ENCODE data around the gene KAT7. TPM values are rescaled to one million over a fixed set of nuclear protein-coding genes. Genes with fewer than 3 reads are reported as not detected.

The KAT7 gene
- total and polyA plus RNA-seq, 5 donors from 2014 or later: 37.0 to 207 (median 49.0) TPM

DNA sequence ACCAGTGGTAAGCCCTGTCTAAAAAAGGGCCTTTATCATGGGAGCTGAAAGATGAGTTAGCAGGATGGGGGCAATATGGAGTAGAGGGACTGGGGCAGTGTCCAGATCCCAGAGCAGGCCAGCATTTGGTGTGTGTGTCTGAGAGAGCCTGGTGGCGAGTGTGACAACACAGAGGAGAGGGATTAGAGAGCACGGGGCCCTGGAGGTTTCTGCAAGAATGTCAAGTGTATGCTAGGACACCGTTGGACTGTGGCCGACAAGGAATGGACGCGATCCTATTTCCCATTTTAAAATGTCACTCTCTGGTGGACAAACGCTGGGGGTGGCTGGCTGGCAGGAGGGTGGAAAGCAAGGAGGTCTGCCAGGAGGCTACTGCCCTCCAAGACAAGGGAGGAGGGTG is 47.0 kb downstream of the KAT7 start:
- Histone ChIP-seq H3K36me3 (ENCODE audit: control insufficient read depth, insufficient read depth, low read length) (peaks cover 32% of the 10 kb centered on the region), H3K9me3 (ENCODE audit: control insufficient read depth in 2 of 2, low read length in 2 of 2) (no peaks in the 10 kb centered on the region), H3K27ac (ENCODE audit: insufficient read depth, low read length, poor library complexity, severe bottlenecking) (no peak overlapping the region), H3K4me3 (ENCODE audit: low read depth, low read length) (no peak overlapping the region), H3K27me3 (ENCODE audit: control insufficient read depth, insufficient read depth, low read length) (no peaks in the 10 kb centered on the region), H3K4me1 (ENCODE audit: control insufficient read depth, insufficient read depth, low read length, poor library complexity, severe bottlenecking) (no peaks in the 10 kb centered on the region)
- ATAC-seq (ENCODE audit: low read depth in 2 of 2): no peak
- H3K9me3 Mint-ChIP-seq: no peaks in the 10 kb centered on the region
- H3K4me3 Mint-ChIP-seq: no peak overlapping the region
- no peaks in the 10 kb centered on the region for H3K27me3 Mint-ChIP-seq
- no peak for DNase-seq
- H3K4me1 Mint-ChIP-seq: peaks cover 0 to 15% (median 9%) of the 10 kb centered on the region in 4 donors
- H3K36me3 Mint-ChIP-seq: peaks cover 40% of the 10 kb centered on the region
- H3K27ac Mint-ChIP-seq: peak overlapping the region in 2 of 3 donors; percentile 6 to 69

DNA sequence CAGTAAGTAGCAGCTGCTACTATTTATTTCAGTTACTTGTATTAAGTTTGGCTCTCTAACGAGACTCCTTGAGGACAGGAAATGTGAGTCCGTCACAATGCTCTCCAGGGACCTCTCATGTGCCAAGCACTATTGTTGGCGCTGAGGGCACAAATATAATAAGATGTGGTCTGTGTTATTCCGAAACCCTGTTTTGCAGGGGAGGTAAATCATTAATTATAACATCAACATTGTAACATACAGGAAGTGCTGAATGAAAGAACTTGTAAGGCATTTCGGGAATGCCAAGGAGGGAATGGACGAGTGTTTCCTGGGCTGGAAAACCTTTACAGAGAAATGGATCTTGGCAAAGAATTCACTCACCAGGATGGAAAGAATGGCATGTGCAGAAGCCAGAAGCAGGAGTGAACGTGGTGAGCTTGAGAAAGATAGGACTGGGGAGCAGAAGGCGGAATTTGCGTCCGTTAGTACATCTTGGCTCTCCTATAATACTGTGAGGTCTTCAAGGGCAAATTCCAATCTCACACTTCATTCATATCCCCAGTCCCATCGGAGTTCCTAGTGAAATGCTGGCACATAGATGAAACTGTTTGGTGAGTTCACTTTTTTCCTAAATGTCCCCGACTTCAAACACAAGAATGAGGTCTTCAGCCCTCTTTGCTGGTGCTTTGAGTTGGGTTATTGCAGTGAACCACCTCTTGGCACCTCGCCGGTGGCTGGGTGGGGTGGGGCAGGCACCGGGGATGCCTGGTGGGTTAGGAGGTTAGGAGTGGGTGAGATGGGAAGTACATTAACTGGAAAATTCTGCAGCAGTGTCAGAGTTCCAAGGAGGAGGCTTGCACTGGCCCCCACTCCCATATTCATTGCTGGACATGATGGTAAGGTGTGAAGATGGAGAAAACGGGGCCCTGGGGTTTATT is 47.9 kb downstream of the KAT7 start:
- H3K9me3 ChIP-seq (ENCODE audit: control insufficient read depth in 2 of 2, low read length in 2 of 2): no peaks in the 10 kb centered on the region
- H3K27ac Mint-ChIP-seq: peak overlapping the region in 2 of 3 donors; percentile 6 to 15
- H3K4me3 ChIP-seq (ENCODE audit: low read depth, low read length): no peak overlapping the region
- DNase-seq (no peak), ATAC-seq (ENCODE audit: low read depth in 2 of 2) (no peak)
- no peaks in the 10 kb centered on the region for H3K27me3 ChIP-seq (ENCODE audit: control insufficient read depth, insufficient read depth, low read length)
- H3K36me3 ChIP-seq (ENCODE audit: control insufficient read depth, insufficient read depth, low read length): peaks cover 25% of the 10 kb centered on the region
- no peaks in the 10 kb centered on the region for H3K9me3 Mint-ChIP-seq
- no peaks in the 10 kb centered on the region for H3K4me1 ChIP-seq (ENCODE audit: control insufficient read depth, insufficient read depth, low read length, poor library complexity, severe bottlenecking)
- H3K27me3 Mint-ChIP-seq: no peaks in the 10 kb centered on the region
- peaks cover 0 to 15% (median 9%) of the 10 kb centered on the region in 4 donors for H3K4me1 Mint-ChIP-seq
- no peak overlapping the region for H3K27ac ChIP-seq (ENCODE audit: insufficient read depth, low read length, poor library complexity, severe bottlenecking)
- peaks cover 36% of the 10 kb centered on the region for H3K36me3 Mint-ChIP-seq
- H3K4me3 Mint-ChIP-seq: no peak overlapping the region

DNA sequence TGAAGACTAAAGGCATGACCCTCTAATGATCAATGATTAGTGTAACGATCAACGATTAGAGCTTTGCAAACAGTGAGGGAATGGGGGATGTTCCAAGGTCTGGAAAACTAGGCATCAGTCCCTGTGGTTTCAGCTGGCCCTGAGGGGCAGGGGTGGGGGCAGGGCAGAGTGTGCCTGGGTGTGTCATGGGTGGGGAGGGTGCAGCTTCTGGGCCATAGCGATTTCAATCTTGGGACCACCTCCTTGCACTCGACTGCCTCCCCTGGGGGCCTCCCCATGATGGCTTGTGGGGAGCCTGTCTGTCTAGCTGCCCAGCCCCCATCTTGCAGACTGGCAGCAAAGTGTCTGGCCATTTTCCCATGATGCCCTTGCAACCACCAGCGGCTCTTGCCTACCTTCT is 51.0 kb downstream of the KAT7 start:
- DNase-seq (no peak), ATAC-seq (ENCODE audit: low read depth in 2 of 2) (no peak)
- H3K9me3 ChIP-seq (ENCODE audit: control insufficient read depth in 2 of 2, low read length in 2 of 2): no peaks in the 10 kb centered on the region
- H3K4me3 Mint-ChIP-seq: no peak overlapping the region
- H3K27me3 ChIP-seq (ENCODE audit: control insufficient read depth, insufficient read depth, low read length): no peaks in the 10 kb centered on the region
- no peaks in the 10 kb centered on the region for H3K9me3 Mint-ChIP-seq
- H3K4me1 Mint-ChIP-seq: peaks cover 5 to 13% (median 9%) of the 10 kb centered on the region in 4 donors
- peaks cover 18% of the 10 kb centered on the region for H3K36me3 Mint-ChIP-seq
- H3K27me3 Mint-ChIP-seq: no peaks in the 10 kb centered on the region
- H3K27ac ChIP-seq (ENCODE audit: insufficient read depth, low read length, poor library complexity, severe bottlenecking): no peak overlapping the region
- no peaks in the 10 kb centered on the region for H3K4me1 ChIP-seq (ENCODE audit: control insufficient read depth, insufficient read depth, low read length, poor library complexity, severe bottlenecking)
- peaks cover 13% of the 10 kb centered on the region for H3K36me3 ChIP-seq (ENCODE audit: control insufficient read depth, insufficient read depth, low read length)
- H3K27ac Mint-ChIP-seq: peak overlapping the region in 1 of 3 donors; percentile 63
- H3K4me3 ChIP-seq (ENCODE audit: low read depth, low read length): no peak overlapping the region

DNA sequence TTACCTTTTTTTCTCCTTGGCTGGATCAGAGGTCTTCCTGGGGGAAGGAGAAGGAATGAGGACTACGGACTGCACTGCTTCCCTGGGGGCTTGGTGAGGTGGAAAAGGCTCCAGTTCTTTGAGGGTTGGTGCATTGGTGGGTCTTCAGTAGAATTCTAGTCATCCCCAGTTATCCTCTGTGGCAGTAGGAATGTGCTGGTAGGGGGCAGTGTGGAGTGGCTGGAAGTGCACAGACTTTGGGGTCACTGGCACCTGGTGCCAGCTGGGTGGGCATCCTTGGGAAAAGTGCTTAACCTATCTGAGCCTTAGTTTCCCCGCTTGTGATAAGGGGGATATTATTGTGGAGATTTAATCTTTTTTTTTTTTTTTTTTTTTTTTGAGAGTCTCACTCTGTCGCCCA is 53.1 kb downstream of the KAT7 start:
- DNase-seq: no peak
- H3K27me3 Mint-ChIP-seq: no peaks in the 10 kb centered on the region
- H3K9me3 Mint-ChIP-seq: no peaks in the 10 kb centered on the region
- Histone ChIP-seq H3K9me3 (ENCODE audit: control insufficient read depth in 2 of 2, low read length in 2 of 2) (no peaks in the 10 kb centered on the region), H3K27me3 (ENCODE audit: control insufficient read depth, insufficient read depth, low read length) (no peaks in the 10 kb centered on the region), H3K4me1 (ENCODE audit: control insufficient read depth, insufficient read depth, low read length, poor library complexity, severe bottlenecking) (peaks cover 4% of the 10 kb centered on the region), H3K4me3 (ENCODE audit: low read depth, low read length) (no peak overlapping the region), H3K27ac (ENCODE audit: insufficient read depth, low read length, poor library complexity, severe bottlenecking) (no peak overlapping the region), H3K36me3 (ENCODE audit: control insufficient read depth, insufficient read depth, low read length) (peaks cover 11% of the 10 kb centered on the region)
- H3K27ac Mint-ChIP-seq: no peak overlapping the region
- H3K4me1 Mint-ChIP-seq: peaks cover 0 to 22% (median 4%) of the 10 kb centered on the region in 4 donors
- peaks cover 10% of the 10 kb centered on the region for H3K36me3 Mint-ChIP-seq
- H3K4me3 Mint-ChIP-seq: no peak overlapping the region
- ATAC-seq (ENCODE audit: low read depth in 2 of 2): no peak

DNA sequence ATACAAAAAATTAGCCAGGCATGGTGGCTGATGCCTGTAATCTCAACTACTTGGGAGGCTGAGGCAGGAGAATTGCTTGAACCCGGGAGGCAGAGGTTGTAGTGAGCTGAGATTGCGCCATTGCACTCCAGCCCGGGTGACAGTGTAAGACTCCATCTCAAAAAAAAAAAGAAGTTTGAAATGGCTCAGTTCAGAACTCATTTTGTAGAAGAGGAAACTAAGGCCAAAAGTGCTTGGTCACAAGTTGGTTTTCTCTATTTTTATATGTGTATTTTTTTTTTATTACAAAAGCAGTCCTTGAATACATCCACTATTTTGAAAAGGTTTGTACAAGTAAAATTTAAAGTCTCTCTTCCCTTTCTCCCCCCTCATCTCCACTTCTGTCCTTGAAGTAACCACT is 53.9 kb downstream of the KAT7 start:
- DNase-seq (no peak), ATAC-seq (ENCODE audit: low read depth in 2 of 2) (no peak)
- Histone ChIP-seq H3K36me3 (ENCODE audit: control insufficient read depth, insufficient read depth, low read length) (peaks cover 11% of the 10 kb centered on the region), H3K4me1 (ENCODE audit: control insufficient read depth, insufficient read depth, low read length, poor library complexity, severe bottlenecking) (peaks cover 4% of the 10 kb centered on the region), H3K9me3 (ENCODE audit: control insufficient read depth in 2 of 2, low read length in 2 of 2) (no peaks in the 10 kb centered on the region), H3K27me3 (ENCODE audit: control insufficient read depth, insufficient read depth, low read length) (no peaks in the 10 kb centered on the region), H3K27ac (ENCODE audit: insufficient read depth, low read length, poor library complexity, severe bottlenecking) (no peak overlapping the region), H3K4me3 (ENCODE audit: low read depth, low read length) (no peak overlapping the region)
- Mint-ChIP-seq H3K27me3 (no peaks in the 10 kb centered on the region), H3K4me1 (peaks cover 0 to 21% (median 4%) of the 10 kb centered on the region in 4 donors), H3K27ac (no peak overlapping the region), H3K9me3 (no peaks in the 10 kb centered on the region), H3K36me3 (peaks cover 13% of the 10 kb centered on the region), H3K4me3 (no peak overlapping the region)

DNA sequence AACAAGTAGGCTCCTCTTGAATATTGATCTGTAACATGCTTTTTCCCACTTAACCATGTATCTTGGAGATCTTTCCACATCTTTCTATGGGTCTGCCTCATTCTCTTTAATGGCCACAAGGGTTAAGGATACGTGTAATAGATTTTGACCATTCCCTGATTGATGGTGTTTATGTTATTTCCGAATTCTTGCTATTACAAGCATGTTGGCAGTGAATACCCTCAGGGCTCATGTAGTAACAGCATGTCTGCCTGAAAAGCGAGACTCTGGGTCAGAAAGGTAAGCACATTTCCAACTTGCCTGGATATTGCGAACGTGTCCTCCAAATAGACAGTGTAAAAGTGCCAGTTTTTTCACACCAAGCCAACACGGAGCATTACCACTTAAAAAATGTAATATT is 54.4 kb downstream of the KAT7 start:
- Histone ChIP-seq H3K27ac (ENCODE audit: insufficient read depth, low read length, poor library complexity, severe bottlenecking) (no peak overlapping the region), H3K36me3 (ENCODE audit: control insufficient read depth, insufficient read depth, low read length) (peaks cover 11% of the 10 kb centered on the region), H3K4me3 (ENCODE audit: low read depth, low read length) (no peak overlapping the region), H3K27me3 (ENCODE audit: control insufficient read depth, insufficient read depth, low read length) (no peaks in the 10 kb centered on the region), H3K4me1 (ENCODE audit: control insufficient read depth, insufficient read depth, low read length, poor library complexity, severe bottlenecking) (peaks cover 4% of the 10 kb centered on the region), H3K9me3 (ENCODE audit: control insufficient read depth in 2 of 2, low read length in 2 of 2) (no peaks in the 10 kb centered on the region)
- H3K4me1 Mint-ChIP-seq: peaks cover 0 to 19% (median 4%) of the 10 kb centered on the region in 4 donors
- peaks cover 13% of the 10 kb centered on the region for H3K36me3 Mint-ChIP-seq
- no peaks in the 10 kb centered on the region for H3K27me3 Mint-ChIP-seq
- no peak for ATAC-seq (ENCODE audit: low read depth in 2 of 2)
- no peak overlapping the region for H3K4me3 Mint-ChIP-seq
- peak overlapping the region in 2 of 3 donors; percentile 38 to 52 for H3K27ac Mint-ChIP-seq
- H3K9me3 Mint-ChIP-seq: no peaks in the 10 kb centered on the region
- DNase-seq: no peak

DNA sequence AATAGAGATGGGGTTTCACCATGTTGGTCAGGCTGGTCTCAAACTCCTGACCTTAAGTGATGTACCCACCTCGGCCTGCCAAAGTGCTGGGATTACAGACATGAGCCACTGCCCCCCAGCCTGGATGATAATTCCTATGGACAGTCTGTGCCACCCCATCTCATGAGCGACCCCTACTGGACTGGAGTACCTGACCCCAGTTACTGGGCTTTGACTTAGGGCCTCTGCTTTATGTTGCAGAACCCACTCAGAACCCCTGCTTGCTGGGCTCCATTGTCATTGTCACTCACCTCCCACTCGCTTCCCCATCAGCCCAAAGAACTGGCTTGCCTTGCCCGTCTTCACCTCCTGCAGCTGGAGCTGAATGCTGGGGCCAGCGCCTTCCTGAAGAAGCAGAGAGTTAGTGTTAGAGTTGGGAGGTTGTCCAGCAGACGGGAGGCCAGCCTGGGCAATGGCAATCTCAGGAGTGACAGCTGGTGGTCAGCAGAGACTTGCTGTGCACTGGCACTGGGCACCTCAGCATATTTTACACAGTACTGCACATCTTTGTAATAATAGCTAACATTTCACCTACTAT is 55.4 kb downstream of the KAT7 start:
- no peak overlapping the region for H3K4me3 ChIP-seq (ENCODE audit: low read depth, low read length)
- Mint-ChIP-seq H3K27me3 (no peaks in the 10 kb centered on the region), H3K9me3 (peaks cover 0 to 1% (median 0%) of the 10 kb centered on the region in 7 donors), H3K36me3 (peaks cover 10% of the 10 kb centered on the region), H3K4me3 (peak overlapping the region in 1 of 4 donors; percentile 6), H3K27ac (peak overlapping the region in 2 of 3 donors; percentile 83 to 89), H3K4me1 (peaks cover 0 to 19% (median 7%) of the 10 kb centered on the region in 4 donors)
- H3K27ac ChIP-seq (ENCODE audit: insufficient read depth, low read length, poor library complexity, severe bottlenecking): no peak overlapping the region
- ATAC-seq (ENCODE audit: low read depth in 2 of 2) (no peak), DNase-seq (peak in 1 of 3 donors; percentile 32)
- peaks cover 4% of the 10 kb centered on the region for H3K4me1 ChIP-seq (ENCODE audit: control insufficient read depth, insufficient read depth, low read length, poor library complexity, severe bottlenecking)
- H3K27me3 ChIP-seq (ENCODE audit: control insufficient read depth, insufficient read depth, low read length): no peaks in the 10 kb centered on the region
- H3K36me3 ChIP-seq (ENCODE audit: control insufficient read depth, insufficient read depth, low read length): peaks cover 9% of the 10 kb centered on the region
- H3K9me3 ChIP-seq (ENCODE audit: control insufficient read depth in 2 of 2, low read length in 2 of 2): no peaks in the 10 kb centered on the region

All from CD4-positive, CD25-positive, alpha-beta regulatory T cell (primary cell).